Nephron (organoid): Measurements from ENCODE around the gene MED13L.
A peak's percentile ranks its signal among the peaks of the same experiment; 100 is the strongest.

Experiments used
- H3K27ac Mint-ChIP-seq, 3 experiments: 2 replicates each; pipeline ENCODE4 v1.8.0; 2020; ENCODE audit warnings: mixed read lengths in 3 of 3, mild to moderate bottlenecking in 2 of 3, moderate library complexity in 1 of 3
- H3K27me3 Mint-ChIP-seq: 2 replicates; pipeline ENCODE4 v1.8.0; 2021; ENCODE audit warnings: low read depth, mild to moderate bottlenecking, moderate library complexity, mixed read lengths
- H3K36me3 Mint-ChIP-seq: 2 replicates; pipeline ENCODE4 v1.8.0; 2020; ENCODE audit warnings: low read depth, mixed read lengths
- H3K4me1 Mint-ChIP-seq: 2 replicates; pipeline ENCODE4 v1.8.0; 2020; ENCODE audit warnings: mixed read lengths
- H3K4me3 Mint-ChIP-seq, 3 experiments: 2 replicates each; pipeline ENCODE4 v1.8.0; 2020; ENCODE audit warnings: mild to moderate bottlenecking in 3 of 3, mixed read lengths in 3 of 3, moderate library complexity in 2 of 3
- H3K9me3 Mint-ChIP-seq: 2 replicates; pipeline ENCODE4 v1.8.0; 2020; ENCODE audit warnings: mixed read lengths
- TF ChIP-seq, protein P1 (sequence below), 3 experiments: fragments of 200-600 bp; sonication (generic); IDR thresholded peaks; one replicate each; pipeline ENCODE4 v1.5.0; 2021; ENCODE audit warnings: antibody characterized with exemption in 3 of 3; ENCODE audit not compliant: unreplicated experiment in 3 of 3

MED13L gene

GRCh38 chr12:116317139-116317538, 39.6 kb upstream of the MED13L start:
- TF ChIP-seq, protein P1, sequence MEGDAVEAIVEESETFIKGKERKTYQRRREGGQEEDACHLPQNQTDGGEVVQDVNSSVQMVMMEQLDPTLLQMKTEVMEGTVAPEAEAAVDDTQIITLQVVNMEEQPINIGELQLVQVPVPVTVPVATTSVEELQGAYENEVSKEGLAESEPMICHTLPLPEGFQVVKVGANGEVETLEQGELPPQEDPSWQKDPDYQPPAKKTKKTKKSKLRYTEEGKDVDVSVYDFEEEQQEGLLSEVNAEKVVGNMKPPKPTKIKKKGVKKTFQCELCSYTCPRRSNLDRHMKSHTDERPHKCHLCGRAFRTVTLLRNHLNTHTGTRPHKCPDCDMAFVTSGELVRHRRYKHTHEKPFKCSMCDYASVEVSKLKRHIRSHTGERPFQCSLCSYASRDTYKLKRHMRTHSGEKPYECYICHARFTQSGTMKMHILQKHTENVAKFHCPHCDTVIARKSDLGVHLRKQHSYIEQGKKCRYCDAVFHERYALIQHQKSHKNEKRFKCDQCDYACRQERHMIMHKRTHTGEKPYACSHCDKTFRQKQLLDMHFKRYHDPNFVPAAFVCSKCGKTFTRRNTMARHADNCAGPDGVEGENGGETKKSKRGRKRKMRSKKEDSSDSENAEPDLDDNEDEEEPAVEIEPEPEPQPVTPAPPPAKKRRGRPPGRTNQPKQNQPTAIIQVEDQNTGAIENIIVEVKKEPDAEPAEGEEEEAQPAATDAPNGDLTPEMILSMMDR (IDR thresholded peaks at IDR 0.05; ENCODE audit: unreplicated experiment in 3 of 3) = no peak
- Mint-ChIP-seq H3K27me3 (peaks cover 10% of the 10 kb centered on the region), H3K36me3 (no peaks in the 10 kb centered on the region), H3K9me3 (no peaks in the 10 kb centered on the region), H3K27ac (peak overlapping the region in 1 of 3 experiments; percentile 54), H3K4me1 (peaks cover 47% of the 10 kb centered on the region), H3K4me3 (no peak overlapping the region)

GRCh38 chr12:116314477-116314876, 37.0 kb upstream of the MED13L start:
- Mint-ChIP-seq H3K4me3 (no peak overlapping the region), H3K36me3 (no peaks in the 10 kb centered on the region), H3K27ac (no peak overlapping the region), H3K4me1 (peaks cover 33% of the 10 kb centered on the region), H3K27me3 (peaks cover 7% of the 10 kb centered on the region), H3K9me3 (peaks cover 6% of the 10 kb centered on the region)
- TF ChIP-seq, protein P1 (IDR thresholded peaks at IDR 0.05; ENCODE audit: unreplicated experiment in 3 of 3) = no peak

DNA sequence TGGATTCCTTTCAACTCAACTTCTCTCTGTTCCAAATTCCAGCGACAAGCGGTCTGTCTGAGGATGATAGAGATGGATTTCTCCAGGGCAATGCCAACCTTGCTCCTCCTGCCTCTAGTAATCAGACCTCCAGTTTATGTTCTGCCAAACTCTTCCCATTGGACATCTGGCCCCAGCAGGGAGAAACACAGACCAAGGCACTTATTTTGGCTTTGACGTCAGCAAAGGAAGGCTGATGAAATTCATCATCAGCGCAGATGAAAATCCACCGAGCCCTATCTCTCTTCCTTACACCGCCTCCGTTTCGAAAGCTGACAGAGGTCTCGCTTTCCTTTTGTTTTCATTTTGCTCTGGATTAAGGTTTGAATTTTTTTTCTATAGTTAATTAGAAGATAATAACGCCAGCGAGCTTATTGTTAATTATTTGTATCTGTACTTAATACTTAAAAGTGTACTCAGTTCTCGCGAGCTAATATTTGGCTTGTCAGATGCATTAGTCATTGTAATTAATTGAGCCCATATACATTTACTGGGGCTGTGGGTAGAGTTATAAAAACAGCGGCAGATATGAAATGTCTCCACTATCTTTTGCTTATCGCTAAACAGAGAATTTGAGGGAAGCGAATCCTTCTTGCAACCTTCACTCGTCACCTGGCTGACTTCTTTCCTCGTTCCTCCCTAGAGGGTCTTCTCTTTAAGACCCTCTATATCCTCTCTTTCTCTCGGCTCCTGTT, 35.9 kb upstream of the MED13L start:
- peaks cover 7% of the 10 kb centered on the region for H3K27me3 Mint-ChIP-seq
- H3K36me3 Mint-ChIP-seq = no peaks in the 10 kb centered on the region
- peak overlapping the region in 1 of 3 experiments; percentile 5 for H3K27ac Mint-ChIP-seq
- H3K9me3 Mint-ChIP-seq = peaks cover 15% of the 10 kb centered on the region
- H3K4me1 Mint-ChIP-seq = peaks cover 26% of the 10 kb centered on the region
- TF ChIP-seq, protein P1 (IDR thresholded peaks at IDR 0.05; ENCODE audit: unreplicated experiment in 3 of 3) = no peak
- no peak overlapping the region for H3K4me3 Mint-ChIP-seq

- no peak overlapping the region for H3K27ac Mint-ChIP-seq
- no peak overlapping the region for H3K4me3 Mint-ChIP-seq
- TF ChIP-seq, protein P1 (IDR thresholded peaks at IDR 0.05; ENCODE audit: unreplicated experiment in 3 of 3) = no peak
- H3K27me3 Mint-ChIP-seq = peaks cover 7% of the 10 kb centered on the region
- H3K36me3 Mint-ChIP-seq = no peaks in the 10 kb centered on the region
- peaks cover 18% of the 10 kb centered on the region for H3K4me1 Mint-ChIP-seq
- H3K9me3 Mint-ChIP-seq = peaks cover 15% of the 10 kb centered on the region
These were observed 32.6 kb upstream of the MED13L start for GRCh38 chr12:116310082-116310481.

DNA sequence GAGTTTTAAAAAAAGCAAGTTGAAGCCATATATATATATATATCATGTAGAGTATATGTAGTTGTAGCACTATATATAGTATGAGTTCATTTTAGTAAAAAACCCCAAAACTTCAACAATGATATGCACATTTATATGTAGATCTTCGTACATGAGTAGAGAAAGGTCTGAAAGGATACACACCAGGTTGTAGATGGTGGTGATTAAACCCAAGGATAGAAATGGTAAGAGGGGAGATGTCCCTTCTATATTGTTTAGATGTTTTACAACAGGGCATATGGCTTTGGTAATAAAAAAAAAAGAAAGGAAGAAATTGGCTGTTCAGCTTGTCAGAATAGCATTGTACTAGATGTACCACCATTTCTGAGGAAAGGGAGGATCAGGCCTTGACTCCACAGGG, 31.9 kb upstream of the MED13L start:
- H3K36me3 Mint-ChIP-seq = no peaks in the 10 kb centered on the region
- H3K27me3 Mint-ChIP-seq = peaks cover 7% of the 10 kb centered on the region
- no peak overlapping the region for H3K27ac Mint-ChIP-seq
- peaks cover 18% of the 10 kb centered on the region for H3K4me1 Mint-ChIP-seq
- peaks cover 15% of the 10 kb centered on the region for H3K9me3 Mint-ChIP-seq
- TF ChIP-seq, protein P1 (IDR thresholded peaks at IDR 0.05; ENCODE audit: unreplicated experiment in 3 of 3) = no peak
- H3K4me3 Mint-ChIP-seq = no peak overlapping the region

DNA sequence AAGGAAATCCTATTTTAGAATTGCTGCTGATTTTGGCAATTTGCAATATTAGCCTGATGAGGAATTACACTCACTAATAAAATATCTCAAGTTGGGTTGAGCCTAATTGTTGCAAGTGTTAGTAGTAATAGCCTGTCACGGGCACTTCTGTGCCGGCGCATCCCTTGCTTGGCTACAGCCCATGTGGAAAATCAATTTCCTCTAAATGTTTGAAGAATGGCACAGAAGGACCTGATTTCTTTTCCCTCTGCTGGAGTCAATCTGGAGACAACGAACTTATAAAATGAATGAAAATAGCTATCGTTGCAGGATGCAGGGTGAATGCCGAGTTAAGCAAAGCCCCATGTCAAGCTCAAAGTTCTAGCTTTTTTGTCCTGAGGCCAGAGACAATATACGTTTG, 31.2 kb upstream of the MED13L start:
- H3K4me3 Mint-ChIP-seq = no peak overlapping the region
- H3K4me1 Mint-ChIP-seq = peaks cover 23% of the 10 kb centered on the region
- TF ChIP-seq, protein P1 (IDR thresholded peaks at IDR 0.05; ENCODE audit: unreplicated experiment in 3 of 3) = no peak
- peak overlapping the region in 1 of 3 experiments; percentile 37 for H3K27ac Mint-ChIP-seq
- H3K27me3 Mint-ChIP-seq = peaks cover 7% of the 10 kb centered on the region
- H3K36me3 Mint-ChIP-seq = no peaks in the 10 kb centered on the region
- H3K9me3 Mint-ChIP-seq = peaks cover 15% of the 10 kb centered on the region
